Measurements from ENCODE around the gene TRIM14.
A peak's percentile ranks its signal among the peaks of the same experiment; 100 is the strongest.
"Not testable (repeated sequence)": the region's sequence is repeated elsewhere in the genome, so short reads cannot be mapped to it uniquely, and the experiment has no call there.

The TRIM14 gene

GRCh38 chr9:98127226-98127625 lies 8.2 kb upstream of the TRIM14 start:
- no peak for TF ChIP-seq CTCF (IDR thresholded peaks at IDR 0.05; ENCODE audit: low read length, missing control alignments)
- H3K4me3 ChIP-seq (replicated peaks; ENCODE audit: low read depth, low read length) = no peak overlapping the region
- DNase-seq (ENCODE audit: low read depth) = no peak

DNA sequence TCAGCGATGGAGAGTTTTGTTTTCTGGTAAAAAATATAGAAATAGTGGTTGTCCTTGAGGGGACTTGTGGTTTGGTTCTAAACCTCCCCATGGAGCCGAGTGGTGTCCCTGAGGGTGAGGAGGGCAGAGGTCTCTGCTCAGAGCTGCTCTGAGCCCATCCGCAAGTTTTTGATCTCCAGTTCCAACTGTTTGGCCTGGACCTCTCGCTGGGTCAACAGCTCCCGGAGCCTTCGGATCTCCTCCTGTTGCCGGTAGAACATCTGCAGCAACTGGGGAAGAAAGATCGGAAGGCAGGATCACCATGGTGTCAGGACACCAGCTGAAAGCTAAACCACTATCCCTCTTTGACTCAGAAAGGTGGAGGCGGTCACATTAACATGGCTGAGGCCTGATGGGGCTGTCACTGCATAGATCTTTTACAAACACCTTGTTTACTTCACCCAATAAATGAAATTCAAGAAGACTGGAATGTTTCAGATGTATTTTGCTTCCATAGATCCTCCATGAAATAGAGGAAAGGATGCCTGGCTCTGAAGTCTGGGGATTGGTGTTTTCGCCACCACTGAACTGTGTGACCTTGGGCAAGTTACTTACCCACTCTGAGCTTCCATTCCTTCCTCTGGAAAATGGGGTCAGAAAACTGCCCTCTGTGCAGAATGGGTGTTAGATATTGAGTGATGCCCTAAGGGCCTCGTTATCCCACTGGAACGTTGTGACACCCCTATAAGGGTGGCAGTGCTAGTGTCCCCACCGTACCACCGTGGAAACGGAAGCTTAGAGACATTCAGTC lies 5.8 kb upstream of the TRIM14 start:
- no peak for DNase-seq (ENCODE audit: low read depth)
- no peak overlapping the region for H3K4me3 ChIP-seq (replicated peaks; ENCODE audit: low read depth, low read length)
- no peak for TF ChIP-seq CTCF (IDR thresholded peaks at IDR 0.05; ENCODE audit: low read length, missing control alignments)

GRCh38 chr9:98124091-98124490 lies 5.1 kb upstream of the TRIM14 start:
- not testable (repeated sequence) for H3K4me3 ChIP-seq (replicated peaks; ENCODE audit: low read depth, low read length); DNase-seq (ENCODE audit: low read depth)

DNA sequence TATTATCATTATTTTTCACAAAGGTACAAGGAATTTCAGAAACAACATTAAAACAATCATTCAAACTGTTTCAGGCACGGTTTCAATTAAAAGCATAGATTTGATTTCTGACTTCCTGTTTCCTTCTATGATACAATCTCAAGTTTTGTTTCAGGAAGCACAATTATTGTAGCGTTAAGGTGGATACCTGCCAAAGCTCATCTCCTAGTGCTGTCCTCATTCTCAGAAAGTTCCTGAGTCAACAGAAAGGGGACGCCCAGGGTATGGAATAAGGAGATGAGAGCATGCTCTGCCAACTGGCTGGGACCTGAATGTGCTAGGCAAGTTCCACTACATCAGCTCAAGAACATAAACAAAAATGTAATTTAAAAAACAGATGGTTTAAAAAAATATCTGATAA lies 2.0 kb upstream of the TRIM14 start:
- peak; percentile 27 for TF ChIP-seq CTCF (IDR thresholded peaks at IDR 0.05; ENCODE audit: low read length, missing control alignments)
- no peak overlapping the region for H3K4me3 ChIP-seq (replicated peaks; ENCODE audit: low read depth, low read length)
- peak; percentile 38 for DNase-seq (ENCODE audit: low read depth)

DNA sequence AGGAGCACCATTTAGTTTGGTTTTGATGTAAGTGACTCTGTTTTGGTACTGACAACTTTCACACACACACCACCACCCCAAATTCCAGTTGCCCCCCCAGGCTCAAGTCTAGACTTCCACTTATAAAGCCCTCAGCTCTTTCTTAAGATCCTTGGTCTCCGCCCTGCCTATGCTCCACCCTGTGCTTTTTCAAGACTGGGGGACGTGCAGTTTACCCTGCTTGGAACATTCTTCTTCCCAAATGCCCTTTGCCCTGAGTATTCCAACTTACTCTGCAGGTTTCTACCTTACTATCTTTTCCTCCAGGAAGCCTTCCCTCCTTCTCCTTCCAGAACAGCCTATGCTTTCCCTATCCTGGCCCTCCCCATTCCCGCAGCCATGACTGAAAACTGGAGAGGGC lies 1.5 kb upstream of the TRIM14 start:
- no peak for TF ChIP-seq CTCF (IDR thresholded peaks at IDR 0.05; ENCODE audit: low read length, missing control alignments)
- no peak overlapping the region for H3K4me3 ChIP-seq (replicated peaks; ENCODE audit: low read depth, low read length)

DNA sequence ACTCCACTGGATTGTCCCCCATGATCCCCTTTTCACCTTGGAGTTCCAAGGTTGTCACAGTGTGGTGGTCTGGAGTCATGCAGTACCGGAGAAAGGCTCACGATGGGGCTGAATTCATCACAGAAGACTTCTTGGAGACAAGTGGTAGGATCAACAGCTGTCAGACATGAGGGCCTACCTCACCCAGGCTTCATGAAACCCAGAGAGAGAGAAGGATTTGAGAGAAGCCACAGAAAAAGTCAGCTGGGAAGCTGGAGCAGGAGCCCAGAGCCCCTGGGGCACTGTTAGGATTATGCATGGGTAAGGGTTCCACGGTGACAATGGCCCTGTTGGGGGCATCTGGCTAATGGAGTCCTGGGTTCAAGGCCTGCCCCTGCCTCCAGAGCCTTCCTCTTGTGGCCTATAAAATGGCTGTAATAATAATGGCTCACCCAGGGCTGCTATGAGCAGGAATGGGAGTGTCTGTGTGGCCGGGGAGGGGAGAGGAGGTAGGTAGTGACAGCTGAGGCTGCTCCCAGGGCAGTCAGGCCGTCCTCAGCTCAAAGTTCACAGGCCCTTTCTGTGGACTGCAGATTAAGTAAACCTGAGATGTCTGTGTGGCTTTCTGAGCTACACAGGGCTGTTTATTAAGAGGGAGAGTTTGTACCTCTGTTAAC lies 910 bp downstream of the TRIM14 start:
- peak; percentile 42 for DNase-seq (ENCODE audit: low read depth)
- H3K4me3 ChIP-seq (replicated peaks; ENCODE audit: low read depth, low read length) = peak overlapping the region; percentile 69
- TF ChIP-seq CTCF (IDR thresholded peaks at IDR 0.05; ENCODE audit: low read length, missing control alignments) = peak; percentile 27

More for the DNA sequence above, 1.5 kb upstream of the TRIM14 start:
- DNase-seq (ENCODE audit: low read depth) = no peak

- not testable (repeated sequence) for DNase-seq (ENCODE audit: low read depth)
These were observed 1.9 kb downstream of the TRIM14 start for GRCh38 chr9:98117097-98117496.

DNA sequence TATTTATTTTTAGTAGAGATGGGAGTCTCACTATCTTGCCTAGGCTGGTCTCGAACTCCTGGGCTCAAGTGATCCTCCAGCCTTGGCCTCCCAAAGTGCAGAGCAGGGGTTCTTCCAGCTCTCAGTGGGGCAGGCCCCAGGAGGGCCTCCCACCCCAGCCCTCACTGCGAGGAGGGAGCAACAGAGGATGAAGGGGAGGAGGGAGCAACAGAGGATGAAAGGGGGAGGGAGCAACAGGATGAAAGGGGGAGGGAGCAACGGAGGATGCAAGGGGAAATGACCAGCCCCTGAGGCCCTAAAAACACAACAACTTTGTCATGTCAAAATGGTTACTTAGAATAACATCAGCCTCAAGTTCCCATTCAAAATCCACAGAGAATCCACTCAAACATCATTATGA lies 10.0 kb downstream of the TRIM14 start:
- no peak for TF ChIP-seq CTCF (IDR thresholded peaks at IDR 0.05; ENCODE audit: low read length, missing control alignments)
- H3K4me3 ChIP-seq (replicated peaks; ENCODE audit: low read depth, low read length) = no peak overlapping the region
- no peak for DNase-seq (ENCODE audit: low read depth)

More at GRCh38 chr9:98117097-98117496, 1.9 kb downstream of the TRIM14 start:
- not testable (repeated sequence) for H3K4me3 ChIP-seq (replicated peaks; ENCODE audit: low read depth, low read length)

Measured in fibroblast of pulmonary artery (primary cell).